Spleen (tissue), 11 donors: ENCODE results near the gene METTL26. TPM values are rescaled to one million over a fixed set of nuclear protein-coding genes. Genes with fewer than 3 reads are reported as not detected.
A peak's percentile ranks its signal among the peaks of the same experiment; 100 is the strongest.

Source experiments
- DNase-seq: peaks from one replicate; pipeline ENCODE4 v3.0.0-alpha.2; 2020
- H3K27ac ChIP-seq, 8 donors: fragments of 200-600 bp; sonication (generic) in 7 of 8; 1 replicate in 4 of 8; 2 replicates in 4 of 8; pipeline versions ENCODE4 v1.5.0 to v1.8.0; 2016 to 2021; ENCODE audit warnings: inconsistent platforms in 4 of 8, mild to moderate bottlenecking in 4 of 8, moderate library complexity in 1 of 8
- H3K27me3 ChIP-seq, 7 donors: fragments of 200-600 bp; sonication (generic) in 6 of 7; replicated peaks in 1 of 7; 1 replicate in 4 of 7; 2 replicates in 3 of 7; pipeline versions ENCODE4 v1.5.0 to v1.8.0; 2016 to 2021; ENCODE audit warnings: inconsistent platforms in 3 of 7, mild to moderate bottlenecking in 1 of 7
- H3K36me3 ChIP-seq, 6 donors: fragments of 200-600 bp; sonication (generic) in 5 of 6; 1 replicate in 4 of 6; 2 replicates in 2 of 6; pipeline versions ENCODE4 v1.5.0 to v1.8.0; 2016 to 2021; ENCODE audit warnings: inconsistent platforms in 2 of 6
- H3K4me1 ChIP-seq, 6 donors: fragments of 200-600 bp; sonication (generic) in 5 of 6; 1 replicate in 3 of 6; 2 replicates in 3 of 6; pipeline versions ENCODE4 v1.5.0 to v1.8.0; 2016 to 2021; ENCODE audit warnings: inconsistent platforms in 3 of 6
- H3K4me3 ChIP-seq, 8 donors: fragments of 200-600 bp; sonication (generic) in 7 of 8; 1 replicate in 4 of 8; 2 replicates in 4 of 8; pipeline versions ENCODE4 v1.5.0 to v1.8.0; 2016 to 2021; ENCODE audit warnings: inconsistent platforms in 4 of 8, mild to moderate bottlenecking in 4 of 8, moderate library complexity in 2 of 8
- H3K9me3 ChIP-seq, 8 donors: fragments of 200-600 bp; sonication (generic) in 7 of 8; 1 replicate in 4 of 8; 2 replicates in 4 of 8; pipeline versions ENCODE4 v1.5.0 to v1.8.0; 2016 to 2021; ENCODE audit warnings: inconsistent platforms in 4 of 8
- CTCF ChIP-seq, 11 experiments: fragments of 200-600 bp in 7 of 11; fragments of 450-650 bp in 4 of 11; sonication (generic) in 4 of 11; IDR thresholded peaks in 8 of 11; conservative IDR thresholded peaks in 3 of 11; 1 replicate in 7 of 11; 2 replicates in 4 of 11; pipeline versions ENCODE4 v1.4.0 to v1.8.0; 2016 to 2021; ENCODE audit warnings: antibody characterized with exemption in 11 of 11, inconsistent platforms in 4 of 11, mild to moderate bottlenecking in 1 of 11
- POLR2A ChIP-seq, 3 donors: fragments of 450-650 bp; IDR thresholded peaks; one replicate each; pipeline ENCODE4 v1.5.1; 2017; ENCODE audit warnings: antibody characterized with exemption in 3 of 3, mild to moderate bottlenecking in 1 of 3
- POLR2AphosphoS5 ChIP-seq, 3 donors: sonication (generic); formaldehyde crosslinking; IDR thresholded peaks; one replicate each; pipeline ENCODE4 v1.5.1; 2017; ENCODE audit warnings: antibody characterized with exemption in 3 of 3
- WGBS, 5 donors: extraction: QIAGEN DNeasy Blood & Tissue Kit in 3 of 5; methylation state at CpG; one replicate each; pipeline versions ENCODE4 v1.1.5 to v1.1.7; 2013 to 2018; 5-methylcytosine and 5-hydroxymethylcytosine counted together
- intact Hi-C: fragments of 100-400 bp; cut with DNase I; formaldehyde crosslinking; loops from one replicate; pipeline ENCODE4 v1.15.0; 2023; ENCODE audit warnings: low total_unique reads
- polyA plus RNA-seq, 3 donors: library from polyadenylated mRNA; stranded (reverse); fragments of 200-250 nt; gene quantifications; one replicate each; pipeline ENCODE4 v1.2.1, GENCODE V29; 2013
- total RNA-seq, 7 donors: library from RNA; depleted of rRNA in 3 of 7; stranded (reverse); fragments of >200 nt in 3 of 7; fragmentation: NEBNext Ultra II Directional in 4 of 7; extraction: Animal tissue kit (Norgen Biotek cat#: 25700) in 4 of 7; gene quantifications; one replicate each; pipeline versions ENCODE4 v1.1.0 to v1.2.1, GENCODE V29; 2016 to 2021
- donor health status: healthy with polysubstance abuse.
- donor health status: DM: no; HTN: no; CAD: no; lungs with moderate emphysema.
- donor health status: DM: no; HTN: no; CAD: no.
- donor health status: Bipolar disorder and iron deficiency.
- donor health status: healthy.
- donor health status: DM: no; HTN: no; CAD: no.
- donor health status: DM: yes; HTN: yes; CAD: no.

Gene METTL26
- total and polyA plus RNA-seq, 10 donors = 39.6 to 165 (median 59.4) TPM

- WGBS, 5 donors = 4 to 32% (median 16%) methylated on average over 8 to 38 of the region's 43 CpGs
- intact Hi-C loops = no loop called here
- peak overlapping the region in 7 of 8 donors; percentile 53 to 84 (median 78) for H3K27ac ChIP-seq
Observed at GRCh38 chr16:660459-661183, 24.5 kb upstream of the METTL26 start.

GRCh38 chr16:660132-660458 is 24.0 kb upstream of the METTL26 start:
- peak overlapping the region in 4 of 8 donors; percentile 26 to 61 (median 34) for H3K4me3 ChIP-seq

More at GRCh38 chr16:660459-661183, 24.5 kb upstream of the METTL26 start:
- TF ChIP-seq POLR2A (IDR thresholded peaks at IDR 0.05) (no peak), CTCF (IDR thresholded peaks at IDR 0.05 in 8 of 11, conservative IDR thresholded peaks at IDR 0.05 in 3 of 11) (peak; percentile 4 to 83 (median 67)), POLR2AphosphoS5 (IDR thresholded peaks at IDR 0.05) (peak; percentile 64 to 84 (median 70))
- Histone ChIP-seq H3K4me3 (peak overlapping the region in 6 of 8 donors; percentile 8 to 61 (median 30)), H3K4me1 (peaks cover 9 to 22% (median 16%) of the 10 kb centered on the region in 6 donors), H3K27me3 (no peaks in the 10 kb centered on the region), H3K36me3 (peaks cover 0 to 31% (median 0%) of the 10 kb centered on the region in 6 donors), H3K9me3 (no peaks in the 10 kb centered on the region)
- peak; percentile 95 for DNase-seq

GRCh38 chr16:659618-660017 is 23.5 kb upstream of the METTL26 start:
- Histone ChIP-seq H3K27ac (peak overlapping the region in 2 of 8 donors; percentile 78 to 84), H3K36me3 (peaks cover 0 to 39% (median 0%) of the 10 kb centered on the region in 6 donors), H3K4me3 (no peak overlapping the region), H3K27me3 (no peaks in the 10 kb centered on the region), H3K9me3 (no peaks in the 10 kb centered on the region), H3K4me1 (peaks cover 9 to 22% (median 16%) of the 10 kb centered on the region in 6 donors)
- no peak for DNase-seq
- TF ChIP-seq POLR2A (IDR thresholded peaks at IDR 0.05) (no peak), CTCF (IDR thresholded peaks at IDR 0.05 in 8 of 11, conservative IDR thresholded peaks at IDR 0.05 in 3 of 11) (no peak), POLR2AphosphoS5 (IDR thresholded peaks at IDR 0.05) (no peak)
- intact Hi-C loops = no loop called here
- WGBS, 5 donors = 87 to 93% (median 91%) methylated on average over 16 to 20 of the region's 20 CpGs

More at GRCh38 chr16:660132-660458, 24.0 kb upstream of the METTL26 start:
- intact Hi-C loops = no loop called here
- no peaks in the 10 kb centered on the region for H3K27me3 ChIP-seq
- peaks cover 0 to 36% (median 0%) of the 10 kb centered on the region in 6 donors for H3K36me3 ChIP-seq
- no peaks in the 10 kb centered on the region for H3K9me3 ChIP-seq
- no peak for DNase-seq
- TF ChIP-seq POLR2AphosphoS5 (IDR thresholded peaks at IDR 0.05) (no peak), POLR2A (IDR thresholded peaks at IDR 0.05) (no peak), CTCF (IDR thresholded peaks at IDR 0.05 in 8 of 11, conservative IDR thresholded peaks at IDR 0.05 in 3 of 11) (no peak)
- H3K4me1 ChIP-seq = peaks cover 9 to 22% (median 16%) of the 10 kb centered on the region in 6 donors
- WGBS, 5 donors = 52 to 77% (median 58%) methylated on average over 5 to 6 of the region's 6 CpGs
- peak overlapping the region in 6 of 8 donors; percentile 73 to 84 (median 78) for H3K27ac ChIP-seq
